ENCODE measurements around the gene PRMT7.

PRMT7 gene

GRCh38 chr16:68357923-68358322 is 47.1 kb downstream of the PRMT7 start:
- CTCF ChIA-PET = no interaction called here
- no peak for TF ChIP-seq CTCF (conservative IDR thresholded peaks at IDR 0.05; ENCODE audit: low read depth)
- H3K27ac ChIP-seq = peak overlapping the region; percentile 16; the same call in 1 of the 2 replicates
- POLR2A ChIA-PET (ENCODE audit: low non-redundant PET) = no interaction called here
- DNase-seq (ENCODE audit: low spot score) = no peak

- POLR2A ChIA-PET (ENCODE audit: low non-redundant PET) = no interaction called here
- no peak for DNase-seq (ENCODE audit: low spot score)
- no peak overlapping the region; the same call in 1 of the 2 replicates for H3K27ac ChIP-seq
- CTCF ChIA-PET = interaction anchor here (0.9 kb wide), 1 partner anchor 30 kb away, joined by 3 read pairs; no protein-coding TSS in a partner anchor
- no peak for TF ChIP-seq CTCF (conservative IDR thresholded peaks at IDR 0.05; ENCODE audit: low read depth)
These were observed 48.1 kb downstream of the PRMT7 start for GRCh38 chr16:68358951-68359350.

GRCh38 chr16:68359398-68360191 is 48.8 kb downstream of the PRMT7 start:
- DNase-seq (ENCODE audit: low spot score) = no peak
- H3K27ac ChIP-seq = peak overlapping the region; percentile 37
- ChIA-PET POLR2A (ENCODE audit: low non-redundant PET) (no interaction called here), CTCF (interaction anchor here (0.6 to 0.9 kb wide), 2 partner anchors 31 to 384 kb away, joined by 3 read pairs; no protein-coding TSS in a partner anchor)
- TF ChIP-seq CTCF (conservative IDR thresholded peaks at IDR 0.05; ENCODE audit: low read depth) = no peak

- CTCF ChIA-PET = no interaction called here
These were observed 49.7 kb downstream of the PRMT7 start for GRCh38 chr16:68360547-68360946.

GRCh38 chr16:68360956-68361355 is 50.1 kb downstream of the PRMT7 start:
- no peak for TF ChIP-seq CTCF (conservative IDR thresholded peaks at IDR 0.05; ENCODE audit: low read depth)
- H3K27ac ChIP-seq = no peak overlapping the region; the same call in 1 of the 2 replicates
- ChIA-PET CTCF (no interaction called here), POLR2A (ENCODE audit: low non-redundant PET) (no interaction called here)
- no peak for DNase-seq (ENCODE audit: low spot score)

More at GRCh38 chr16:68360547-68360946, 49.7 kb downstream of the PRMT7 start:
- no peak for DNase-seq (ENCODE audit: low spot score)
- no peak for TF ChIP-seq CTCF (conservative IDR thresholded peaks at IDR 0.05; ENCODE audit: low read depth)
- POLR2A ChIA-PET (ENCODE audit: low non-redundant PET) = no interaction called here
- H3K27ac ChIP-seq = peak overlapping the region; percentile 37

- CTCF ChIA-PET = no interaction called here
These were observed 50.7 kb downstream of the PRMT7 start for GRCh38 chr16:68361485-68361884.

More at GRCh38 chr16:68361485-68361884, 50.7 kb downstream of the PRMT7 start:
- POLR2A ChIA-PET (ENCODE audit: low non-redundant PET) = no interaction called here
- TF ChIP-seq CTCF (conservative IDR thresholded peaks at IDR 0.05; ENCODE audit: low read depth) = no peak
- no peak for DNase-seq (ENCODE audit: low spot score)
- no peak overlapping the region for H3K27ac ChIP-seq
